Caco-2 (cell line): Measurements from ENCODE around the gene CASZ1. TPM values are rescaled to one million over a fixed set of nuclear protein-coding genes. Genes with fewer than 3 reads are reported as not detected.

Source experiments
- BruUV-seq: library from RNA; stranded (reverse); fragments of 400-500 nt; replicated peaks from 2 replicates; lab custom pipeline; 2021; lab: Mats Ljungman, UMichigan
- CTCF ChIA-PET: fragments of 300-600 bp; sonication (Branson Sonifier 250); formaldehyde crosslinking; loops from one replicate; lab custom pipeline; 2022; ENCODE audit warnings: antibody characterized with exemption; lab: Charles Lee
- POLR2A ChIA-PET: fragments of 300-600 bp; sonication (Branson Sonifier 250); formaldehyde crosslinking; loops from one replicate; lab custom pipeline; 2022; ENCODE audit warnings: antibody characterized with exemption; lab: Charles Lee
- DNase-seq, 2 experiments: peaks; one replicate each; pipeline versions ENCODE4 v3.0.0 to v3.0.0-alpha.2; 2020 to 2022
- H3K27me3 ChIP-seq: replicated peaks from 2 replicates; pipeline ENCODE4 v1.6.0; 2011; ENCODE audit warnings: low read length; ENCODE audit not compliant: control insufficient read depth, insufficient read depth
- H3K36me3 ChIP-seq: 2 replicates; pipeline ENCODE4 v1.5.1; 2011; ENCODE audit warnings: low read length; ENCODE audit not compliant: control insufficient read depth, insufficient read depth
- H3K4me1 ChIP-seq: fragments of 250-450 bp; sonication (Bioruptor Pico); 2 replicates; pipeline ENCODE4 v1.5.1; 2020; ENCODE audit warnings: mild to moderate bottlenecking
- H3K4me3 ChIP-seq: 2 replicates; pipeline ENCODE4 v1.5.1; 2011; ENCODE audit warnings: low read depth, mild to moderate bottlenecking, control low read depth, low read length
- H3K9me3 ChIP-seq: fragments of 250-450 bp; sonication (Bioruptor Pico); 2 replicates; pipeline ENCODE4 v1.5.1; 2020; ENCODE audit warnings: mild to moderate bottlenecking, moderate library complexity
- H3K27ac Mint-ChIP-seq: one replicate; pipeline ENCODE4 v1.8.0; 2022; ENCODE audit warnings: mixed read lengths; ENCODE audit not compliant: unreplicated experiment
- H3K27me3 Mint-ChIP-seq: one replicate; pipeline ENCODE4 v1.8.0; 2022; ENCODE audit warnings: mixed read lengths; ENCODE audit not compliant: insufficient read depth, unreplicated experiment
- H3K36me3 Mint-ChIP-seq: one replicate; pipeline ENCODE4 v1.8.0; 2022; ENCODE audit warnings: mild to moderate bottlenecking, mixed read lengths; ENCODE audit not compliant: insufficient read depth, unreplicated experiment
- H3K4me1 Mint-ChIP-seq: one replicate; pipeline ENCODE4 v1.8.0; 2022; ENCODE audit warnings: low read depth, mixed read lengths; ENCODE audit not compliant: unreplicated experiment
- H3K4me3 Mint-ChIP-seq: one replicate; pipeline ENCODE4 v1.8.0; 2022; ENCODE audit warnings: mild to moderate bottlenecking, moderate library complexity, mixed read lengths; ENCODE audit not compliant: unreplicated experiment
- H3K9me3 Mint-ChIP-seq: one replicate; pipeline ENCODE4 v1.8.0; 2022; ENCODE audit warnings: mixed read lengths; ENCODE audit not compliant: unreplicated experiment
- CTCF ChIP-seq, 2 experiments: fragments of 200-600 bp in 1 of 2; IDR thresholded peaks; 1 replicate in 1 of 2; 2 replicates in 1 of 2; pipeline versions ENCODE4 v1.5.1 to v1.8.0; 2011 to 2022; ENCODE audit warnings: antibody characterized with exemption in 1 of 2, control low read depth in 1 of 2, inconsistent platforms in 1 of 2, low read depth in 1 of 2, low read length in 1 of 2, mild to moderate bottlenecking in 1 of 2, moderate library complexity in 1 of 2; ENCODE audit not compliant: insufficient read depth in 1 of 2, severe bottlenecking in 1 of 2, unreplicated experiment in 1 of 2
- intact Hi-C: fragments of 100-400 bp; cut with micrococcal nuclease; formaldehyde crosslinking; loops from one replicate; pipeline ENCODE4 v1.10.0; 2022; ENCODE audit not compliant: unreplicated experiment
- total RNA-seq: library from RNA; stranded (reverse); gene quantifications from 2 replicates; pipeline ENCODE4 v1.2.3, GENCODE V29; 2022

CASZ1 gene
- total RNA-seq, 1 experiment from 2014 or later = 10.9 TPM

GRCh38 chr1:10776190-10776905 is 20.1 kb downstream of the CASZ1 start:
- intact Hi-C loops = no loop called here
- DNase-seq = no peak
- Mint-ChIP-seq H3K36me3 (no peaks in the 10 kb centered on the region), H3K27me3 (no peaks in the 10 kb centered on the region), H3K4me3 (no peak overlapping the region), H3K27ac (no peak overlapping the region), H3K4me1 (no peaks in the 10 kb centered on the region), H3K9me3 (no peaks in the 10 kb centered on the region)
- ChIA-PET CTCF (no interaction called here), POLR2A (no interaction called here)
- Histone ChIP-seq H3K4me3 (no peak overlapping the region), H3K27me3 (no peaks in the 10 kb centered on the region), H3K36me3 (no peaks in the 10 kb centered on the region), H3K4me1 (no peaks in the 10 kb centered on the region), H3K9me3 (no peaks in the 10 kb centered on the region)
- no TSS peak for BruUV-seq
- no peak for TF ChIP-seq CTCF (IDR thresholded peaks at IDR 0.05; ENCODE audit: insufficient read depth in 1 of 2, low read depth in 1 of 2, low read length in 1 of 2, severe bottlenecking in 1 of 2, unreplicated experiment in 1 of 2)

- H3K27me3 ChIP-seq = no peaks in the 10 kb centered on the region
- no peaks in the 10 kb centered on the region for H3K9me3 ChIP-seq
- Mint-ChIP-seq H3K27ac (no peak overlapping the region), H3K4me1 (no peaks in the 10 kb centered on the region), H3K27me3 (no peaks in the 10 kb centered on the region), H3K4me3 (no peak overlapping the region), H3K36me3 (no peaks in the 10 kb centered on the region), H3K9me3 (no peaks in the 10 kb centered on the region)
- H3K36me3 ChIP-seq = no peaks in the 10 kb centered on the region
- intact Hi-C loops = no loop called here
- no peak for TF ChIP-seq CTCF (IDR thresholded peaks at IDR 0.05; ENCODE audit: insufficient read depth in 1 of 2, low read depth in 1 of 2, low read length in 1 of 2, severe bottlenecking in 1 of 2, unreplicated experiment in 1 of 2)
- H3K4me3 ChIP-seq = no peak overlapping the region
- BruUV-seq = no TSS peak
- ChIA-PET POLR2A (no interaction called here), CTCF (no interaction called here)
- no peaks in the 10 kb centered on the region for H3K4me1 ChIP-seq
- no peak for DNase-seq
Observed at GRCh38 chr1:10775763-10776162, 20.7 kb downstream of the CASZ1 start.

GRCh38 chr1:10774615-10775310 is 21.7 kb downstream of the CASZ1 start:
- no peak for TF ChIP-seq CTCF (IDR thresholded peaks at IDR 0.05; ENCODE audit: insufficient read depth in 1 of 2, low read depth in 1 of 2, low read length in 1 of 2, severe bottlenecking in 1 of 2, unreplicated experiment in 1 of 2)
- CTCF ChIA-PET = no interaction called here
- Histone ChIP-seq H3K9me3 (no peaks in the 10 kb centered on the region), H3K36me3 (no peaks in the 10 kb centered on the region), H3K4me1 (no peaks in the 10 kb centered on the region), H3K4me3 (no peak overlapping the region), H3K27me3 (no peaks in the 10 kb centered on the region)
- DNase-seq = no peak
- no peak overlapping the region for H3K4me3 Mint-ChIP-seq
- H3K4me1 Mint-ChIP-seq = no peaks in the 10 kb centered on the region
- no peaks in the 10 kb centered on the region for H3K36me3 Mint-ChIP-seq
- H3K27ac Mint-ChIP-seq = no peak overlapping the region
- BruUV-seq = no TSS peak
- H3K9me3 Mint-ChIP-seq = no peaks in the 10 kb centered on the region
- no peaks in the 10 kb centered on the region for H3K27me3 Mint-ChIP-seq
- intact Hi-C loops = no loop called here
- POLR2A ChIA-PET = no interaction called here
